Measurements from ENCODE around the gene MMP24OS.

Gene MMP24OS

GRCh38 chr20:35277531-35278395 is at the start of gene MMP24OS:
Gene MMP24OS, minus strand, starts transcription at chr20:35278122. Its CDS starts 193 bp downstream, at chr20:35277929.
- peak within 1 kb of the TSS; percentile 83 for H3K4me3 ChIP-seq (ENCODE audit: low read depth, low read length)
- peak; percentile 33 for TF ChIP-seq CTCF (conservative IDR thresholded peaks at IDR 0.05; ENCODE audit: low read depth, low read length)
- peak; percentile 88 for DNase-seq (ENCODE audit: low read depth)

- no peak for TF ChIP-seq CTCF (conservative IDR thresholded peaks at IDR 0.05; ENCODE audit: low read depth, low read length)
- H3K4me3 ChIP-seq (ENCODE audit: low read depth, low read length): no peak overlapping the region
- peak; percentile 51 for DNase-seq (ENCODE audit: low read depth)
Observed at GRCh38 chr20:35327074-35327976, 49.4 kb upstream of the MMP24OS start.

GRCh38 chr20:35326740-35327073 is 48.8 kb upstream of the MMP24OS start:
- TF ChIP-seq CTCF (conservative IDR thresholded peaks at IDR 0.05; ENCODE audit: low read depth, low read length): no peak
- H3K4me3 ChIP-seq (ENCODE audit: low read depth, low read length): no peak overlapping the region
- DNase-seq (ENCODE audit: low read depth): no peak

- H3K4me3 ChIP-seq (ENCODE audit: low read depth, low read length): no peak overlapping the region
- TF ChIP-seq CTCF (conservative IDR thresholded peaks at IDR 0.05; ENCODE audit: low read depth, low read length): no peak
- no peak for DNase-seq (ENCODE audit: low read depth)
Observed at GRCh38 chr20:35326021-35326739, 48.3 kb upstream of the MMP24OS start.

GRCh38 chr20:35325401-35325800 is 47.5 kb upstream of the MMP24OS start:
- no peak overlapping the region for H3K4me3 ChIP-seq (ENCODE audit: low read depth, low read length)
- no peak for DNase-seq (ENCODE audit: low read depth)
- TF ChIP-seq CTCF (conservative IDR thresholded peaks at IDR 0.05; ENCODE audit: low read depth, low read length): no peak

- no peak overlapping the region for H3K4me3 ChIP-seq (ENCODE audit: low read depth, low read length)
- no peak for TF ChIP-seq CTCF (conservative IDR thresholded peaks at IDR 0.05; ENCODE audit: low read depth, low read length)
- DNase-seq (ENCODE audit: low read depth): peak; percentile 67
Observed at GRCh38 chr20:35320396-35321126, 42.6 kb upstream of the MMP24OS start.
